GM15510 (cell line): ENCODE measurements around the gene TTLL10.

Experiments used
- POLR2A ChIP-seq: IDR thresholded peaks from 3 replicates; pipeline ENCODE4 v1.6.1; 2011; ENCODE audit warnings: borderline replicate concordance; ENCODE audit not compliant: insufficient read length; ENCODE audit errors: extremely low read depth

The TTLL10 gene

GRCh38 chr1:1183221-1183747 lies 9.6 kb downstream of the TTLL10 start:
- TF ChIP-seq POLR2A: no peak

DNA sequence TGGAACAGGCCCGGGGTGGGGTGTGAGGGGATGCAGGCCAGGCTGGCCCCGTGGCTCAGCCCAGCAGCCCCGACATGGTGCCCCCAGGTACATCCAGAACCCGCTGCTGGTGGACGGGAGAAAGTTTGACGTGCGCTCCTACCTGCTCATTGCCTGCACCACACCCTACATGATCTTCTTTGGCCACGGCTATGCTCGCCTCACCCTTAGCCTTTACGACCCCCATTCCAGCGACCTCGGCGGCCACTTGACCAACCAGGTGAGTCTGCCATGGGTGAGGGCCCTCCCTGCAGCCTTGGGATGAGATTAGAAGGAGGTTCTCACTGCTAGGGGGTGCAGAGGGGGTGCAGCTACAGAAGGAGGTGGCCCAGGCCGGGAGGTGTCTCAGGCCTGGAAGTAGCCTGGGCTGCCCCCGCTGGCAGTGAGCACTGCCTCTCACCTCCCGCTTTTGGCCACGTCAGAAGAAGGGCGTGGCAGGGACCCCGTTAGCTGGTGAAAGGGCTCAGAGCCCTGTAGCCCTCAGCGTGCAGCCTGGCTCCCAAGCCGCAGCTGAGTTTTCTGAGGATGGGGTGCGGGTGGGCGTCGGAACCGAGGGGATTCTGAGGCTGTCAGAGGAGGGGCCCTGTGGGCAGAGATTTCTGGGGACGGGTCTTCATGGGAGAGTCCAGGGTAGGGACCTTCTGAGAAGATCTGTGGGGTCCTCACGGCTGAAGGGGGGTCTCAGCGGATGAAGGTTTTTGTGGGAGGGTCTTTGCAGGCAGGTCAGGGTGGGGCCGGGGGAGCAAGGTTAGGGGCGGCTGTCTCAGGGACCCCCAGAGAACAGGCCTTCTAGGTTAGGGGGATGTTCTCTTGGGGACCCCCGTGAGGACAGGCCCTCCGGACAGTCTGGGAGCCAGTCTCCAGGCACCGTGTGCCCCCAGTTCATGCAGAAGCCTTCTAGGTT lies 10.4 kb downstream of the TTLL10 start:
- TF ChIP-seq POLR2A: no peak

GRCh38 chr1:1185101-1185765 lies 11.6 kb downstream of the TTLL10 start:
- no peak for TF ChIP-seq POLR2A

DNA sequence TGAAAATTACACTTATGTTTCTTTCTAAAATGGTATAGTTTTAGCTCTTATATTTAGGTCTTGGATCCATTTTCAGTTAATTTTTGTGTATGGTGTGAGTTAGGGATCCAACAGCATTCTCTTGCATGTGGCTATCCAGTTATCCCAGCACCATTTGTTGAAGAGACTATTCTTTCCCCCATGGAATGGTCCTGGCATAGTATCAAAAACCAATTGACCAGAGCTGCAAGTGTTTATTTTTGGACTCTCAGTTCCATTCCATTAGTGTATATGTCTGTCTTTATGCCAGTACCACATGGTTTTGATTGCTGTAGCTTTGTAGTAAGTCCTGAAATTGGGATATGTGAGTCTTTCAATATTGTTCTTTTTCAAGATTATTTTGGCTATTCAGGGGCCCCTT lies 14.3 kb downstream of the TTLL10 start:
- no peak for TF ChIP-seq POLR2A

DNA sequence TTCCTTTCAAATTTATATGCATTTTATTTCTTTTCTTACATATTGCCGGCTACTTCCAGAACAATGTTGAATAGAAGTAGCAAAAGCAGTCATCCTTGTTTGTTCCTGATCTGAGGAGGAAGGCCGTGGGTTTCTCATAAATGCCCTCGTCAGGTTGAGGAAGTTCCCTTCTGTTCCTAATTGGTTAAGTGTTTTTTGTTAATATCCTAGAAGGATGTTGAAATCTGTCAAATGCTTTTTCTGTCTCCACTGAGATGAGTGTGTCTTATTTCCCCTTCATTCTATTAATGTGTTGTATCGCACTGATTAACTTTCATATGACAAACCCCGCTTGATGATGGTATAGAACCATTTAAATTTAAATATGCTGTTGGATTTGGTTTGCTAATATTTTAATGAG lies 15.4 kb downstream of the TTLL10 start:
- no peak for TF ChIP-seq POLR2A

DNA sequence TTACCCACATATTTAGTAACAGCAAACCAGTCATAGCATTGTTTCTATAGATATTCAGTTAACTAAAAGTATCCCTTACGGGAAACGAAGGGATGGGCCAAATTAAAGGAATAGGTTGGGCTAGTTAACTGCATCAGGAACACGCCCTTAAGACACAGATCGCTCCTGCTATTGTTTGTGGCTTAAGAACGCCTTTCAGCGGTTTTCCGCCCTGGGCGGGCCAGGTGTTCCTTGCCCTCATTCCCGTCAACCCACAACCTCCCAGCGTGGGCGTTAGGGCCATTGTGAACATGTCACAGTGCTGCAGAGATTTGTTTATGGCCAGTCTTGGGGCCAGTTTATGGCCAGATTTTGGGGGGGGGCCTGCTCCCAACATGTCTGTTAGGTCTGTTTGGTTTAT lies 18.1 kb downstream of the TTLL10 start:
- no peak for TF ChIP-seq POLR2A

DNA sequence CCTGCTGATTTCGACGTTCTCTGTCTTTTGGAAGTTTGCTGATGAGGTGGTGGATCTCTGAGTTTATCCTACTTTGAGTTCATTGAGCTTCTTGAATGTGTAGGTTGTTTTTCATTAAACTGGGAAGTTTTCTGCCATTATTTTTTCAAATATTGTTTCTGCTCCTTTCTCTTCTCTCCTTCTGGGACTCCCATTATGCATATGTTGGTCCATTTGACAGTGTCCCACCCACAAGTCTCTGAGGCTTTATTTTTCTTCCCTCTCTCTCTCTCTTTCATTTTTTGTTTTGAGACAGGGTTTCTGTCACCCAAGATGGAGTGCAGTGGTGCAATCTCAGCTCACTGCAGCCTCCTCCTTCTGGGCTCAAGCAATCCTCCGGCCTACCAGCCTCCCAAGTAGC lies 21.0 kb downstream of the TTLL10 start:
- TF ChIP-seq POLR2A: no peak

GRCh38 chr1:1196431-1197187 lies 22.9 kb downstream of the TTLL10 start:
- no peak for TF ChIP-seq POLR2A

GRCh38 chr1:1197188-1197500 lies 23.5 kb downstream of the TTLL10 start:
- no peak for TF ChIP-seq POLR2A

- TF ChIP-seq POLR2A: no peak
Measured at GRCh38 chr1:1197551-1198422, 24.1 kb downstream of the TTLL10 start.

GRCh38 chr1:1198423-1199140 lies 24.9 kb downstream of the TTLL10 start:
- TF ChIP-seq POLR2A: no peak

- TF ChIP-seq POLR2A: no peak
Measured at GRCh38 chr1:1199141-1199960, 25.7 kb downstream of the TTLL10 start.
